GM19035 (cell line): ENCODE measurements around the gene FOXB2.
"Not testable (repeated sequence)": the region's sequence is repeated elsewhere in the genome, so short reads cannot be mapped to it uniquely, and the experiment has no call there.

Source experiments
- ATAC-seq: cut with Tn5 transposase; IDR thresholded peaks from one replicate; pipeline ENCODE4 v1.9.1; 2021; ENCODE audit not compliant: unreplicated experiment

FOXB2 gene

DNA sequence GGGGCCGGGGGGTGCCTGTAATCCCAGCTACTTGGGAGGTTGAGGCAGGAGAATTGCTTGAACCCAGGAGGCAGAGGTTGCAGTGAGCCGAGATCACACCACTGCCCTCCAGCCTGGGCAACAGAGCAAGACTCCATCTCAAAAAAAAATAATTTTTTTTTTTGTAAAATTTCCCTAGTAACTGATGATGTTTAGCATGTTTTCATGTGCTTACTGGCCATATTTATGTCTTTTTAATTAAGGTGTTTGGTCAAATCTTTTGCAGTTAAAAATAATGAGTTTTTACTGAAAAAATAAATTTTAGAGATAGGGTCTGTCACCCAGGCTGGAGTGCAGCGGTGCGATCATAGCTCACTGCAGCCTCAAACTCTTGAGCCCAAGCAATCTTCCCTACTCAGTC, 24.3 kb downstream of the FOXB2 start:
- not testable (repeated sequence) for ATAC-seq

DNA sequence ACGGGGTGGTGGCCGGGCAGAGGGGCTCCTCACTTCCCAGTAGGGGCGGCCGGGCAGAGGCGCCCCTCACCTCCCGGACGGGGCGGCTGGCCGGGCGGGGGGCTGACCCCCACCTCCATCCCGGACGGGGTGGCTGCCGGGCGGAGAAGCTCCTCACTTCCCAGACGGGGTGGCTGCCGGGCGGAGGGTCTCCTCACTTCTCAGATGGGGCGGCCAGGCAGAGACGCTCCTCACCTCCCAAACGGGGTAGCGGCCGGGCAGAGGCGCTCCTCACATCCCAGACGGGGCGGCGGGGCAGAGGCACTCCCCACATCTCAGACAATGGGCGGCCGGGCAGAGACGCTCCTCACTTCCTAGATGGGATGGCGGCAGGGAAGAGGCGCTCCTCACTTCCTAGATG, 41.2 kb downstream of the FOXB2 start:
- not testable (repeated sequence) for ATAC-seq

DNA sequence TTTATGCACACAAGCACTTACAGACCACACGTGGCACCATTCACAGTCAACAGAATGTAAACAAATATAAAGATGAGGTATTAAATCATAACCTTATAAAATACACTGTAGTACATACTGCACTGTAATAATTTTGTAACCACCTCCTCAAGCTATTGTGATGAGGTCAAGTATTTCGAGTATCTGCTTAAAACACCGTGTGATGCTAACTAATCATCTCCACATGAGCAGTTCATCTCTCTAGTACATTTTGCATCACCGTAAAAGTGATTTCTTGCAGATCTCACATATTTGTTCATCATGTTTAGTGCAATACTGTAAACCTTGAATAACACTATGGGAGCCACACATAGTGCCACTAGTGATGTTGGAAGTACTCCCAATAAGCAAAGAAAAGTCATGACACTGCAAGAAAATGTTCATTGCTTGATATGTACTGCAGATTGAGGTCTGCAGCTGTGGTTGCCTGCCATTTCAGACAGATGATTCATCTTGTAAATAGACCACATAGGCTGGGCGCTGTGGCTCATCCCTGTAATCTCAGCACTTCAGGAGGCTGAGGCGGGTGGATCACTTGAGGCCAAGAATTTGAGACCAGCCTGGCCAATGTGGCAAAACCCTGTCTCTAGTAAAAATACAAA, 44.3 kb downstream of the FOXB2 start:
- no peak for ATAC-seq

DNA sequence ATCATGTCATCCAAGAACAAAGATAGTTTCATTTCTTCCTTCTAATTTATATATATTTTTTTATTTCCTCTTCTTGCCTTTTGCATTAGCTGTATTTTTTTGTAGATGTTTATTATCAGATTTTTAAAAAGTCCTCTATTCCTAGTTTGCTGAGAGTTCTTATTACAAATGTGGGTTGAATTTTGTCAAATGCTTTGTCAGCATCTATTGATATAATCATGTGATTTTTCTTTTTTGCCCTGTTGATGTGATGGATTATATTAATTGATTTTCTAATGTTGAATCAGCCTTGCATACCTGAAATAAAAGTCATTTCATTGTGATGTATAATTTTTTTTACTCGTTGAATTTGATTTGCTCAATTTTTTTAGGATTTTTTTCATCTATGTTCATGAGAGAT, 46.9 kb downstream of the FOXB2 start:
- no peak for ATAC-seq
